GM21528 (cell line): ENCODE measurements around the gene SHD.
"Not testable (repeated sequence)": the region's sequence is repeated elsewhere in the genome, so short reads cannot be mapped to it uniquely, and the experiment has no call there.

Source experiments
- ATAC-seq: cut with Tn5 transposase; IDR thresholded peaks from one replicate; pipeline ENCODE4 v1.9.1; 2021; ENCODE audit warnings: mild to moderate bottlenecking, moderate library complexity; ENCODE audit not compliant: unreplicated experiment, low FRiP score

The SHD gene

DNA sequence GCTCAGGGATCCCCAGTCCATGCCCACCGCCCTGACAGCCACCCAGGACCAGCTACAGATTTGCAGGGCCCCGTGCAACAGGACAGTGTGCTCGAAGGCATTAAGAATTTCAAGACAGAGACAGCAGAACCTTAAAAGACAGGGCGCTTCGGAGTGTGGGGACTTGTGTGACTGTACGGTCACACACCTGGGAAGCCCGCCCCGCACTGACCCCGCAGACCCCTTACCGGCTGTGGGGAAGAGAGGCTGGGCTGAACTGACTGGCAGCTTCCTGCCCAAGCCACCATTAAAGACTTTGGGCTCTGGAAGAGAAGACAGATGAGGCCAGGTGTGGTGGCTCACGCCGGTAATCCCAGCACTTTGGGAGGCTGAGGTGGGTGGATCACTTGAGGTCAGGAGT is 45.2 kb downstream of the SHD start:
- no peak for ATAC-seq

DNA sequence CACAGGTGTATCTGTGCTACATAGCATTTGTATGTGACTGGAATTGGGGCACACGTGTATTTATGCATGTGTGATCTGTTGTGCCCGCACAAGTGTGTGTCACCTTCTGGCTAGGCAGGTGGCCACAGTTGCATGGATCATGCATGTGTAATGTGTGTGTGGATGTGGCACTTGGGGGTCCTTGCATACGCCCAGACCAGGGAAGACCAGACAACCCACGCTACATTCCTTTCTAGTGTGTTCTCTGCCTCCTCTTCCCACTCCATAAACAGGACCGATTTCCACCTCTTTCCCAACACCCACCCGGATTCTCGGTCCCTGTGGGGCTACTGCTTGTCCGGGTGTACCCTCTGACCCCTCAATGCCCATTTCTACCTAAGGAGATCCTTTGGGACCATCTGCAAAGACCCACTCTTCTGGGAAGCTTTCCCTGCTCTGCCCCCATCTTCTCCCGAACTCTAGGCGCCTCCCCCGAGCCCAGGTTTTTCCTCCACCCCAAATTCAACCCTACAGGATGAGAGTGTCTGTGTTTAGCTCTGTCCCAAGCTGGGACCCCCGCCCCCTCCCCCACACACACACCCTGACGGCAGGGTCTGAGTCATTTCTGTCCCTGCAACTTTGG is 47.3 kb downstream of the SHD start:
- no peak for ATAC-seq

DNA sequence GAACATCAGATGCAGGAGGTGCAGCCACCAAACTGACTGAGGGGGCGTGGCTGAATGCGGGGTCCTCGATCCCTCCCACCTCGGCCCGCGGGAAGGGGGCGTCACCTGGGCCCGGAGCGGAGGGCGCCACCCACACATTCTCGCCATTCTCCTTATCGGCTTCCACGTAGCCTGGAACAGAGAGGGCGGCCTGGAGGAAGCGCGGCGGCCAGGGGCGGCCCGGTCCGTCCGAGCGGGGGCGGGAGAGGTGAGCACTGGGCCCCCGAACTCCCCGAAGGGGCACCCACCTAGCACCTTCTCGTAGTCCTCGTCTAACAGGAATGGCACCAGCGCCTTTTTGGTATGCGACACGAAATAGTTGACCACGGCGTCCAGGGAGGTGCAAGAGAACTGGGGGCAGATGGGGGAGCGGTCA is 47.8 kb downstream of the SHD start:
- no peak for ATAC-seq

DNA sequence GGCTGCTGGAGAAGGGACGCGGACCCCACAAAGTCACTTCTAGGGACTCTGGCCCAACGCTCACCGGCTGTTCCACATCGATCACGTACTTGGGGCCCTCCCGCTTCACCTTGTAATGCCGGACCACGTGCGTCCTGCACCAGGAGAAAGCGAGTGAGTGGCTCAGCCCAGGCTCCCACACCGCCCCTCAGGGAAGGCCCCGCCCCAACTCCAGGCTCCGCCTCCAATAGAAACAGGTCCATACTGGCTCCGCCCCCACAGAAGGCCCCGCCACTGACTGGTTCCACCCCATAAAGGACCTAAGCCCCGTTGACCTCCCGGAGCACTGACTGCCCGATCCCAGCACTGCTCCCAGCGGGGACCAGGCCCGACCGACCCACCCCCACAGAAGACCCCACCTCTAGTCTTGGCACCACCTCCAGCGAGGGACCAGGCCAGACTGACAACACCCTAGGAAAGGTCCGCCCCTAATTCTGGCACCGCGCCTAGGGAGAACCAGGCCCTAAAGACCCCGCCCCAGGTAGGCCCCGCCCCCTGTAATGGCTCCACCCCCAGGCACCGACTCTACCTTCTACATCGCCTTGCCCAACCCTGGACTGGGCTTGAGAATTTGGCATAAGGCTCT is 48.3 kb downstream of the SHD start:
- ATAC-seq: no peak

DNA sequence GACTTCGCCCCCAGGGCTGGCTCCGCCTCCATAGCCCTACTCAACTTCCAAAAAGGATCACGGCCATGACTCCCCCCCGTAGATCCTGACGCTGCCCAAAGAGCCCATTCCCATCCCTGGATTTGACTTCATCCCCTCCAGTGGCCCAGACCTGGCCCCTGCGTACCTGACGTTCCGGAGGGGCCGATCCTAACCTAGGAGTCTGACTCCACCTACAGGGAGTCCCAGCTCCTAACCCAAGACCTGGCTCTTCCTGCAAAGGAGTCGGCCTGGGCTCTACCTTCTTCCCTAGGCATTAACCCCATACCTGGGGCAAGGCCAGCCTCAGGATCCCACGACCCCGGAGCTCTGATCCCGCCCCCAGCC is 48.8 kb downstream of the SHD start:
- ATAC-seq: peak; percentile 9

DNA sequence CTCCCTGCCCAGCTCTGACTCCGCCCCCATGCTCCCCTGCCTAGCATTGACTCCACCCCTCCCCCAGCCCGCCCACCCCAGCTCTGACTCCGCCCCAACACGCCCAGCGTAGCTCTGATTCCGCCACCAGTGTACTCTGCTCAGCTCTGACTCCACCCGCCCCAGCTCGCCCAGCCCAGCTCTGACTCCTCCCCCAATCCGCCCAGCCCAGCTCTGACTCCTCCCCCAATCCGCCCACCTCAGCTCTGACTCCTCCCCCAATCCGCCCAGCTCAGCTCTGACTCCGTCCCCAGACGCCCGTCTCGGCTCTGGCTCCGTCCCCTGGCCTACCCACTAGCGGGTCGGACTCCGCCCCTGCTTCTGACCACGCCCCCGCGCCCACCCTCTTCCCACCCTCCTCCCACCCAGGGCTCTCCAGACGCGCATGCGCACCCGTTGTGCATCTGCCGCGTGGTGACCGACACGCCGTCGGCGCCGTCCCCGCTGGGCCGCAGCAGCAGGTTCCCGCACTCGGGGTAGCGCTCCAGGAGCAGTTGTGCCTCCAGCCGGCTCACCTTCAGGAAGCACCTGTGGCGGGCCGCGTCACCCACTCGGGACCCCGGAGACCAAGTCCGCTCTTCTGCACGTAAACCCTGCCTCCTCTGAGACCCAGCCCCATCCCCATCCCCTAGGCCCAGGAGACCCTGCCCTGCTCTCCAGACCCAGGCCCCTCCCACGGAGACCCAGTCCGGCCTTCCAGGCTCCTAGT is 49.4 kb downstream of the SHD start:
- peak; percentile 49 for ATAC-seq

DNA sequence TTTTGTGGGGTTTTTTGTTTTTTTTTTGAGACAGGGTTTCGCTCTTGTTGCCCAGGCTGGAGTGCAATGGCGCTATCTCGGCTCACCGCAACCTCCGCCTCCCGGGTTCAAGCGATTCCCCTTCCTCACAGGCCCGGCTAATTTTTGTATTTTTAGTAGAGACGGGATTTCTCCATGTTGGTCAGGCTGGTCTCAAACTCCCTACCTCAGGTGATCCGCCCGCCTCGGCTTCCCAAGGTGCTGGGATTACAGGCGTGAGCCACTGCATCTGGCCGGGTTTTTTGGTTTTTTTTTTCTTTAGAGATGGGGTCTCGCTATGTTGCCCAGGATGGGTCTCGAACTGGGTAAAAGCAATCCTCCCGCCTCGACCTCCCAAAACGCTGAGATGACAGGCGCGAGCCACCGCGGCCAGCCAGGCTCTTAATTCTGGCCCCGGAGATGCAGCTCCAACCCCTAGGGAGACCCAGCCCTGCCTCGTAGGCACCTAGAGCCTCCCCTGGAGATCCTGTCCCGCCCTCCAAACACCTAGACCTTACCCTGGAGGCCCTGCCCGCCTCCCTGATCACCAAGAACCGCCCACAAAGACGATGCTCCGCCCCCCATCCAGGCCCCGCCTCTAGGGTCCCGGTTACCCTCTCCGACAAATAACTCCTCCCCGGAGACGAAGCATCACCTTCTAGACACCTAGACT is 50.1 kb downstream of the SHD start:
- ATAC-seq: not testable (repeated sequence)

DNA sequence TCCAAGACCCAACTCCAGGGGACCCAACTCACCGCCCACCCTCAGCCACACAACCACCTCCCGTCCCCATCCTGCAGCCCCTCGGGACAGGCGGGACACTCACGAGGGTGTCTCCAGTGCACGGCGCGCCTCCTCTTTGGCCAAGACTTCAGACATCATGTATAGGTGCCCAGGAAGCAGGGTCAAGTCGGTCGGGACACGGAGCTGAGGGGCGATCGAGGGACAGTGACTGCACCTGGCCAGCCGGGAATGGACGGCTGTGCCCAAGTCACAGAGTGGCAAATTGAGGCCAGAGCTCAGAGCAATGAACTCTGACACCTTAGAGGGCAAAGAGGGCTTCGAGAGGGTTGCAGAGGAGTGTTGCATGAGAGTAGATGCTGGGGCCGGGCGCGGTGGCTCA is 50.8 kb downstream of the SHD start:
- ATAC-seq: no peak

DNA sequence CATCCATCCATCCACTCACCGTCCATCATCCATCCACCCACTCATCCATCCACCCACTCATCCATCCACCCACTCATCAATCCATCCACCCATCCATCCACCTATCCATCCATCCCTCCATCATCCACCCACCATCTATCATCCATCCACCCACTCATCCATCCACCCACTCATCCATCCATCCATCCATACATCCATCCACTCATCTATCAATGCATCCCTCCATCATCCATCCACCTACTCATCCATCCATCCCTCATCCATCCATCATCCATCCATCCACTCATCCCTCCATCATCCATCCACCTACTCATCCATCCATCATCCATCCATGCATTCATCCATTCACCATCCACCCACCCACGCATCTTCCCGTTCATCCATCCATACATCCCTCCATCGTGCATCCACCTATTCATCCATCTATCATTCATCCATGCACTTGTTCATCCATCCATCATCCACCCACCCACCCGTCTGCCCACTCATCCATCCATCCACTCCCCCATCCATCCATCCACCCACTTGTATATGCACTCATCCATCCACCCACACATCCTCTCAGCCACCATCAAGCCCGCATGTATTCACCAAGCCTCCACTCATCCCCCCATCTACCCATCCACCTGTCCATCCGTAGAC is 56.0 kb downstream of the SHD start:
- no peak for ATAC-seq

DNA sequence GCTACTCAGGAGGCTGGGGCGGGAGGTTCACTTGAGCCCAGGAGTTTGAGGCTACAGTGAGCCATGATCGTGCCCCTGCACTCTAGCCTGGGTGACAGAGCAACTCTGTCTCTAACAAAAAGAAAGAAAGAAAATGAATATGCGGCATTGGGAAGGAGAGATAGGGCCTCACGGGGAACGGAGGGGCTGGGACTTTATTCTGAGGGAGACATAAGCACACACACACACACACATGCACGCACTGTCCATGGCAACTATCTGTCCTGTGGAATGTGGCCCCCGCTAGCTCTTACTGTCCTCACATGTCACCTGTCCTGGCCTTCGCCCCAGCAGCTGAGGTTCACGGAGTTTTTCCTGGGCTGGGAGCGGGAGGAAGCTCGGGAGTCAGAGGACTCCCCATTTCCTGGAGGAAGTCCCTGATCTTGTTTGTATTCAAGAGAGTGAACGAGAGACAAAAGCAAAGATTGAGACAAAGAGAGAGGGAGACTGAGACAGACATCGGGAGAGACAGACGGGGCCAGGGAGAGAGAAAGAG is 58.9 kb downstream of the SHD start:
- ATAC-seq: no peak

DNA sequence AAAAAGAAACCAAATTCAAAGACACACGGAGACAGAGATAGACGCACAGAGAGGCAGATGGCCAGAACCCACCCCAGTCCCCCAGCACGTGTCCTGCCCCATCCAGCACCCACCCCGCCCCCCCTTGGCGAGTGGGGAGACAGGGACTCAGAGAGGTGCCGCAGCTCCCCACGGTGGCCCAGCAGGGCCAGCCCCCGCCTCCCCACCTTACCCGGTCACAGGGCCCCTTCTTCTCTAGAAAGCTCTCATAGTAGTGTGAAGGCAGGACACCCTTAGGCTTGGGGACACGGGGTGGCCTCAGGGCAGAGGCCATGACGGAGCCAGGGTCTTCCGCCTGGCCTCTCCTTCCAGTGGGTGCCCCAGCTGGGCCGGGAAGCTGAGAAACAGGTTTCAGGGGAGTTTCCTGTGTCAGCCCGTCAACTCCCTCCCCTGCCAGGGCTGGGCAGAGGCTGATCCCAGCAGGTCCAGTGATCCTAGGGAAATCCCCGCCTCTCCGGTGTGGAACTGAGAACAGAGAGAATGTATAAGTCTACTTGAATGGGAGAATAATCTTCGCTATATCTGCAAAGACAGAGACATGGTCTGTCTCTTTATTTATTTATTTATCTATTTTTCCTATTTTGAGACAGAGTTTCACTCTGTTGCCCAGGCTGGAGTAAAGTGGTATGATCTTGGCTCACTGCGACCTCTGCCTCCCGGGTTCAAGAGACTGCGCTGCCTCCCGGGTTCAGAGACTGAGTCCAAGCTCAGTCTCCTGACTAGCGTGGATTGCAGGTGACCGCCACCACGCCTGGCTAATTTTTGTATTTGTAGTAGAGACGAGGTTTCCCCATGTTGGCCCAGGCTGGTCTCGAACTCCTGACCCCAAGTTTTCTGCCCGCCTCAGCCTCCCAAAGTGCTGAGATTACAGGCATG is 59.6 kb downstream of the SHD start, which contains the start of gene STAP2:
STAP2 (minus strand) TSS at position 387 of the 915 bp plus-strand sequence; CDS start at position 313, 74 bp downstream.
- ATAC-seq: no peak
